ENCODE measurements around the gene BMP2K. TPM values are rescaled to one million over a fixed set of nuclear protein-coding genes. Genes with fewer than 3 reads are reported as not detected.
"Not testable (repeated sequence)": the region's sequence is repeated elsewhere in the genome, so short reads cannot be mapped to it uniquely, and the experiment has no call there.

Gene BMP2K
- polyA plus RNA-seq, 4 donors: 9.7 to 134 (median 10.9) TPM

- Histone ChIP-seq H3K27ac (ENCODE audit: low read depth in 1 of 3, low read length in 2 of 3) (no peak overlapping the region), H3K27me3 (ENCODE audit: control insufficient read depth in 3 of 3, insufficient read depth in 3 of 3, low read length in 3 of 3) (no peaks in the 10 kb centered on the region), H3K4me1 (ENCODE audit: control insufficient read depth in 3 of 3, insufficient read depth in 2 of 3, low read depth in 1 of 3, low read length in 2 of 3) (peaks cover 0 to 5% (median 0%) of the 10 kb centered on the region in 3 donors), H3K4me3 (ENCODE audit: low read depth in 1 of 3, low read length in 3 of 3) (no peak overlapping the region), H3K9me3 (ENCODE audit: control insufficient read depth in 2 of 2, insufficient read depth in 1 of 2, low read depth in 1 of 2, low read length in 1 of 2) (no peaks in the 10 kb centered on the region), H3K36me3 (ENCODE audit: control insufficient read depth in 3 of 3, insufficient read depth in 2 of 3, low read depth in 1 of 3, low read length in 3 of 3) (peaks cover 0 to 6% (median 0%) of the 10 kb centered on the region in 3 donors)
- WGBS, 3 donors: 92 to 98% (median 92%) methylated on average over 2 of the region's 2 CpGs
- FAIRE-seq (no peak), DNase-seq (no peak)
These were observed 11.3 kb downstream of the BMP2K start for GRCh38 chr4:78787392-78788006.

- Histone ChIP-seq H3K9me3 (ENCODE audit: control insufficient read depth in 2 of 2, insufficient read depth in 1 of 2, low read depth in 1 of 2, low read length in 1 of 2) (no peaks in the 10 kb centered on the region), H3K27me3 (ENCODE audit: control insufficient read depth in 3 of 3, insufficient read depth in 3 of 3, low read length in 3 of 3) (no peaks in the 10 kb centered on the region), H3K4me1 (ENCODE audit: control insufficient read depth in 3 of 3, insufficient read depth in 2 of 3, low read depth in 1 of 3, low read length in 2 of 3) (peaks cover 0 to 5% (median 0%) of the 10 kb centered on the region in 3 donors), H3K36me3 (ENCODE audit: control insufficient read depth in 3 of 3, insufficient read depth in 2 of 3, low read depth in 1 of 3, low read length in 3 of 3) (peaks cover 0 to 6% (median 0%) of the 10 kb centered on the region in 3 donors), H3K4me3 (ENCODE audit: low read depth in 1 of 3, low read length in 3 of 3) (no peak overlapping the region), H3K27ac (ENCODE audit: low read depth in 1 of 3, low read length in 2 of 3) (no peak overlapping the region)
- no peak for DNase-seq
- no peak for FAIRE-seq
- WGBS, 3 donors: 87 to 98% (median 90%) methylated on average over 3 of the region's 3 CpGs
These were observed 12.1 kb downstream of the BMP2K start for GRCh38 chr4:78788007-78788889.

GRCh38 chr4:78795594-78796416, 19.7 kb downstream of the BMP2K start:
- H3K27me3 ChIP-seq (ENCODE audit: control insufficient read depth in 3 of 3, insufficient read depth in 3 of 3, low read length in 3 of 3); DNase-seq; H3K9me3 ChIP-seq (ENCODE audit: control insufficient read depth in 2 of 2, insufficient read depth in 1 of 2, low read depth in 1 of 2, low read length in 1 of 2); H3K4me3 ChIP-seq (ENCODE audit: low read depth in 1 of 3, low read length in 3 of 3); FAIRE-seq; H3K4me1 ChIP-seq (ENCODE audit: control insufficient read depth in 3 of 3, insufficient read depth in 2 of 3, low read depth in 1 of 3, low read length in 2 of 3); H3K27ac ChIP-seq (ENCODE audit: low read depth in 1 of 3, low read length in 2 of 3); H3K36me3 ChIP-seq (ENCODE audit: control insufficient read depth in 3 of 3, insufficient read depth in 2 of 3, low read depth in 1 of 3, low read length in 3 of 3): not testable (repeated sequence)
- WGBS, 3 donors: 93 to 97% (median 97%) methylated on average over 4 of the region's 5 CpGs

- Histone ChIP-seq H3K27me3 (ENCODE audit: control insufficient read depth in 3 of 3, insufficient read depth in 3 of 3, low read length in 3 of 3) (no peaks in the 10 kb centered on the region), H3K36me3 (ENCODE audit: control insufficient read depth in 3 of 3, insufficient read depth in 2 of 3, low read depth in 1 of 3, low read length in 3 of 3) (peaks cover 0 to 6% (median 0%) of the 10 kb centered on the region in 3 donors), H3K4me1 (ENCODE audit: control insufficient read depth in 3 of 3, insufficient read depth in 2 of 3, low read depth in 1 of 3, low read length in 2 of 3) (no peaks in the 10 kb centered on the region), H3K27ac (ENCODE audit: low read depth in 1 of 3, low read length in 2 of 3) (no peak overlapping the region), H3K9me3 (ENCODE audit: control insufficient read depth in 2 of 2, insufficient read depth in 1 of 2, low read depth in 1 of 2, low read length in 1 of 2) (no peaks in the 10 kb centered on the region), H3K4me3 (ENCODE audit: low read depth in 1 of 3, low read length in 3 of 3) (no peak overlapping the region)
- DNase-seq (no peak), FAIRE-seq (no peak)
- WGBS, 3 donors: 87 to 98% (median 95%) methylated on average over 2 of the region's 2 CpGs
These were observed 20.4 kb downstream of the BMP2K start for GRCh38 chr4:78796526-78796925.

- no peak overlapping the region for H3K4me3 ChIP-seq (ENCODE audit: low read depth in 1 of 3, low read length in 3 of 3)
- FAIRE-seq: no peak
- no peaks in the 10 kb centered on the region for H3K27me3 ChIP-seq (ENCODE audit: control insufficient read depth in 3 of 3, insufficient read depth in 3 of 3, low read length in 3 of 3)
- DNase-seq: no peak
- H3K4me1 ChIP-seq (ENCODE audit: control insufficient read depth in 3 of 3, insufficient read depth in 2 of 3, low read depth in 1 of 3, low read length in 2 of 3): no peaks in the 10 kb centered on the region
- H3K36me3 ChIP-seq (ENCODE audit: control insufficient read depth in 3 of 3, insufficient read depth in 2 of 3, low read depth in 1 of 3, low read length in 3 of 3): peaks cover 0 to 8% (median 0%) of the 10 kb centered on the region in 3 donors
- WGBS, 3 donors: 93 to 99% (median 97%) methylated on average over 4 of the region's 4 CpGs
- no peak overlapping the region for H3K27ac ChIP-seq (ENCODE audit: low read depth in 1 of 3, low read length in 2 of 3)
- H3K9me3 ChIP-seq (ENCODE audit: control insufficient read depth in 2 of 2, insufficient read depth in 1 of 2, low read depth in 1 of 2, low read length in 1 of 2): no peaks in the 10 kb centered on the region
These were observed 21.7 kb downstream of the BMP2K start for GRCh38 chr4:78797777-78798284.

GRCh38 chr4:78799551-78800495, 23.7 kb downstream of the BMP2K start:
- Histone ChIP-seq H3K4me3 (ENCODE audit: low read depth in 1 of 3, low read length in 3 of 3) (no peak overlapping the region), H3K36me3 (ENCODE audit: control insufficient read depth in 3 of 3, insufficient read depth in 2 of 3, low read depth in 1 of 3, low read length in 3 of 3) (peaks cover 0 to 8% (median 0%) of the 10 kb centered on the region in 3 donors), H3K9me3 (ENCODE audit: control insufficient read depth in 2 of 2, insufficient read depth in 1 of 2, low read depth in 1 of 2, low read length in 1 of 2) (no peaks in the 10 kb centered on the region), H3K27ac (ENCODE audit: low read depth in 1 of 3, low read length in 2 of 3) (no peak overlapping the region), H3K27me3 (ENCODE audit: control insufficient read depth in 3 of 3, insufficient read depth in 3 of 3, low read length in 3 of 3) (no peaks in the 10 kb centered on the region), H3K4me1 (ENCODE audit: control insufficient read depth in 3 of 3, insufficient read depth in 2 of 3, low read depth in 1 of 3, low read length in 2 of 3) (no peaks in the 10 kb centered on the region)
- 85 to 92% (median 88%) methylated on average over 5 of the region's 5 CpGs for WGBS, 3 donors
- FAIRE-seq (no peak), DNase-seq (no peak)

- no peaks in the 10 kb centered on the region for H3K4me1 ChIP-seq (ENCODE audit: control insufficient read depth in 3 of 3, insufficient read depth in 2 of 3, low read depth in 1 of 3, low read length in 2 of 3)
- no peak overlapping the region for H3K4me3 ChIP-seq (ENCODE audit: low read depth in 1 of 3, low read length in 3 of 3)
- H3K9me3 ChIP-seq (ENCODE audit: control insufficient read depth in 2 of 2, insufficient read depth in 1 of 2, low read depth in 1 of 2, low read length in 1 of 2): peaks cover 0 to under 1% of the 10 kb centered on the region in 2 donors
- H3K36me3 ChIP-seq (ENCODE audit: control insufficient read depth in 3 of 3, insufficient read depth in 2 of 3, low read depth in 1 of 3, low read length in 3 of 3): peaks cover 0 to 8% (median 0%) of the 10 kb centered on the region in 3 donors
- no peak for FAIRE-seq
- no peak for DNase-seq
- H3K27ac ChIP-seq (ENCODE audit: low read depth in 1 of 3, low read length in 2 of 3): no peak overlapping the region
- no peaks in the 10 kb centered on the region for H3K27me3 ChIP-seq (ENCODE audit: control insufficient read depth in 3 of 3, insufficient read depth in 3 of 3, low read length in 3 of 3)
These were observed 24.8 kb downstream of the BMP2K start for GRCh38 chr4:78800965-78801364.

Data from small intestine (tissue), 7 donors.